Measurements from ENCODE around the gene RPS14.

The RPS14 gene

DNA sequence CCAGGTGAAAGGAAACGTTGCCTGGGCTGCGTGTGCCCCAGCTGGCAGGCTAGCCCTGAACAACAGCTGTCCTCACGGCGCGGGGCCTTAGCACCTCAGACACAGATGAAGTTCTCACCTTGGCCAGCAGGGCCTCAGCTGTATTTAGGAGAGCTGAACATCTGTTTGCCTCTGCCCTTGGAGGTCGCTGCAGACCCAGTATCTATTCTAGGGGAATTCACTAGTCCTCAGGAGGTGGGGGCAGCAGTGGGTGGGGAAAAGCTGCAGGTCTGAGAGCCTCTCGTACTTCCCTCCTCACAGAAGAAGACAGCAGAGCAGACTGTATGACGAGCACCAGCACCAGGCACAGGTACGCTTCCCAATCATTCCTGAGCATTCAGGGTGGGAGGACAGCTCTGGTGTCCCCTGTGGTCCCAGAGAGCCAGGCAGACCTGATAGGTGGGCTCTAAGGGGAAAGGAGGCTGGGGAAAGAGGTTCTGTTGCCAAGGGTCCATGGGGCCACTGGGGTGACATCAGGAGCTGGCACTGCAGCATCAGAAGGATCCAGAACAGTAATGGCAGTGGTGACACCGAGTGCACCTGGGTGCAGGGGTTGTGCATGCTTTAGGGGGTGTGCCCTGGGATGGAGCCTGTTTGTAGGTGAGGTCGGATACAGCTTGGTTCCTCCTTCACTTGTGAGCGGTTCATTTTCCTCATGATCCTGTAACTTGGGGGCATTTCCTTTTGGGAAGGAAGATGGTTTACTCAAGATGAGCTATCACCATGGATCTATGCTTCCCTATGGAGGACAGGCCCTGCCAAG lies 50.6 kb downstream of the RPS14 start:
- DNase-seq: peak; percentile 62

DNA sequence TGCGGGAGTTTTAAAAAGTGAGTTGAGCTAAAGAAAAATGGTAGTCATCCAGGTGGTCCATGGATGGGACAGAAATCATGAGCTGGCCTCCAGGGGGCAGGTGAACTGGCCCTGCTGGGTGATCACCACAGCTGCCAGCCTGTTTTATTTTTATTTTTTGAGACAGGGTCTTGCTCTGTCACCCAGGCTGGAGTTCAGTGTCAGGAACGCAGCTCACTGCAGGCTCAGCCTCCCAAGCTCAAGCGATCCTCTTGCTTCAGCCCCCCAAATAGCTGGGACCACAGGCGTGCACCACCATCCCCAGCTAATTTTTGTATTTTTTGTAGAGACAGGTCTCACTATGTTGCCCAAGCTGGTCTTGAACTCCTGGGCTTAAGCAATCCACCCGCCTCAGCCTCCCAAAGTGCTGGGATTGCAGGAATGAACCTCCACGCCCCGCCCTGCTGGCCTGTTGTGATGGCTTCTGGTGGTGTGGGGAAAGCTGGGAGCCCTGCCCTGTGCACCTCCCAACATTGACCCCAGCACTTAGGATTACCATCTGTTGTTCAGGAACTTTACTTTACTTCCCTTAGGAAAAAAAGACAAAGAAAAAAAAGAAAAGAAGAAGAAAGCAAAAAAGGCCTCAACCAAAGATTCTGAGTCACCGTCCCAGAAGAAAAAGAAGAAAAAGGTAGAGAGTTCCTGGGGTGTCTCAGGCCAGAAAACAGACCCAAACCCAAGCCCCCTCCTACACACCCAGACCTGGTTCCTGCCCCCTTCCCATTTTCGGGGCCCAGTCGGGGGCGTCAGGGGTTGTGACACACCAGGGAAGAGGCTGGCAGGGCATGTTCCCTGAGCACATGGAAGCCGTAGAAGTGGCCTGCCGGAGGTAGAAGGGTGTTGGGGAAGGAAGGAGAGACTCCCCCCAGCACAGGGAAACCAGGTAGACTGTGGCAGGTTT lies 51.5 kb downstream of the RPS14 start:
- no peak for DNase-seq

- DNase-seq: no peak
These were observed 52.3 kb downstream of the RPS14 start for GRCh38 chr5:150397146-150397781.

DNA sequence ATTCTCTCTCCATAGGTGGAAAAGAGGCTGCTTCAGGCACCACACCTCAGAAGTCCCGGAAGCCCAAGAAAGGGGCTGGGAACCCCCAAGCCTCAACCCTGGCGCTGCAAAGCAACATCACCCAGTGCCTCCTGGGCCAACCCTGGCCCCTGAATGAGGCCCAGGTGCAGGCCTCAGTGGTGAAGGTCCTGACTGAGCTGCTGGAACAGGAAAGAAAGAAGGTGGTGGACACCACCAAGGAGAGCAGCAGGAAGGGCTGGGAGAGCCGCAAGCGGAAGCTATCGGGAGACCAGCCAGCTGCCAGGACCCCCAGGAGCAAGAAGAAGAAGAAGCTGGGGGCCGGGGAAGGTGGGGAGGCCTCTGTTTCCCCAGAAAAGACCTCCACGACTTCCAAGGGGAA lies 53.3 kb downstream of the RPS14 start:
- DNase-seq: no peak

DNA sequence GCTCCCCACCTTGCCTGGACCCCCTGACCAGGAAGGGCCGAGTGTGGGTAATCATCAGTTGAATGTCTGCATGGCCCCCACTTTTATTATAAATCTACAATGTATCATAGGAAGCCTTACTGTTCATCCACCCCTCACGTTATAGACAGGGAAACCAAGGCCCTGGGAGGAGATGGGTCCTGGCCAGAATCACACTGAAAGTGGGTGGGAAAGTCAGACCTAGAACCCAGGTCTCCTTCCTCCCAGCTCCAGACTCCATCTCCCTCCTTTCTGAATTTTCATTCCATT lies 53.9 kb downstream of the RPS14 start:
- DNase-seq: no peak

DNA sequence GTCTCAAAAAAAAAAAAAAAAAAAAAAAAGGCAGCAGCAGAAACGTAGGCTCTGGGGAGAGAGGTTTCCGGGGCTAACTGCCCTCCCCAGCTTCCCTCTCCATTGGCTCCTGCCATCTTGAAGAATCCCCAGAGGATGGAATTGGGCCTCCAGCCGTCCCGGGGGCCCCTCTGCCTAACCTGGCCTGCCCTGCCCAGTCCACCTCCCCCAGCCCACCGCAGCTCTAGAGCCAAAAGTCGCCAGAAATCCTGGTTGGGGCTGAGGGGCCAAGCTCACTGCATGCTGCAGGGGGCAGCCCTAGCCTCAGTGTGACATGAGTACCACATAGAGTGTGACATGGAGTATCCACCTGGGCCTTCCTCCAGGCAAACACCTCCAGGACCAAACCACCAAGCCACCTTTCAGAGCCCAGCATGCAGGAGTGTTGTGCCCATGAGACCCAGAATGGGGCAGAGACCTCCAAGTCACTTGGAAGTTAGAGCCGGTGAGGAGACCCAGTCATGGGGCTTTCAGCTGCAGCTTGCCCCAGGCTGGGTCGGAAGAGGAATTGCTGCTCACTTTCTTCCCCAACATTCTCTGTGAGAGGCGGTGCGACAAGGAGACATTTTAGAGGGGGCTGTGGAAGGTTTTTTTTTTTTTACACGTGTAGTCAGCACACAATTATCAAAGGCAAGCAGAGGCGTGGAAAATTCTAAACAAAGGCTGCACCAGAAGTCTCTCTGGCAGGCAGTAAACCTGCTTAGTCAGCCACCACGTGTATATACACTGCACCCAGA lies 54.4 kb downstream of the RPS14 start:
- no peak for DNase-seq

- no peak for DNase-seq
These were observed 55.4 kb downstream of the RPS14 start for GRCh38 chr5:150394131-150394530.

DNA sequence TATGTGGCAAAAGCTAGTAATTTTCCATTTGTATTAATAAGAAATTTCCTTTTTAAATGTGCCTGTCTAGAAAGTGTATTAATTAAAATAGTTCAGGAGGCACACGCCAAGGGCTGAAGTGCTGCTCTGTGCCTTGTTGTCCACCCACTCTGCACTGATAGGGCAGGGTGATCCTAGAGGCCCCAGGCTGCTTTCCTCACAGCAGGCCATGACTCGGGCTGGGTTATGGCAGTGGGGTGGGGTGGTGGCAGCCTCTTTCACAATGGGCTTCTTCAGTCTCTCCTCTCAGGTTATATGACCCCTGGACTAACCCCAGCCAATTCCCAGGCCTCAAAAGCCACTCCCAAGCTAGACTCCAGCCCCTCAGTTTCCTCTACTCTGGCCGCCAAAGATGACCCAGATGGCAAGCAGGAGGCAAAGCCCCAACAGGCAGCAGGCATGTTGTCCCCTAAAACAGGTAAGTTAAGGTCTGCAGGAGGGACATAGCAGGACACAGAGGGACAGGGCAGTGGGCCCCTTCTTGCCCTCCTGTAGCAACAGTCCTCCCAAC lies 56.4 kb downstream of the RPS14 start:
- no peak for DNase-seq

GRCh38 chr5:150392680-150393079 lies 56.9 kb downstream of the RPS14 start:
- DNase-seq: no peak
